ENCODE measurements around the gene SCP2D1. TPM values are rescaled to one million over a fixed set of nuclear protein-coding genes. Genes with fewer than 3 reads are reported as not detected.

Gene SCP2D1
- total and polyA plus RNA-seq, 2 of the 8 experiments (the other 6 are each of a cell fraction or from before 2014, with no cell fraction given): not detected

DNA sequence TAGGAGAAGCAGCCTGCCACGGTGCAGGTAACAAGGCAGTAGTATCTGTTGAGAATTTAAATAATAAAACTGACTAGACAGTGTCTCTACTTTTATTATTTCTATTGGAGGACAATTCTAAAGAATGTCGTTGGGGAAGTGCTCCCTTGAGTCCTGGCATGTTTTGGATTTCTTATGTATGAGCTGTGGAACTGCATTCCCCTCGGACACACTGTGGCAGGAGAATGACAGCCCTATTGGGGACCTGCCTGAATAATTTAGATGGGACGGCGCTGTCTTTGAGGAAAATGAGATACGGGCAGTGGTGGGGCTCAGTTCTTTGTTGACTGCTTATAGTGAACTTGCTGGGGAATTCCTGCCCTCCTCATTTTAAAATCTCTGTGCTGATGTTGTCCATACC, 2.4 kb upstream of the SCP2D1 start:
- CTCF ChIA-PET (ENCODE audit: partially characterized antibody): interaction anchor here (0.7 kb wide), 1 partner anchor 179 kb away, joined by 4 read pairs; no protein-coding TSS in a partner anchor
- TF ChIP-seq BRCA1 (IDR thresholded peaks at IDR 0.05; ENCODE audit: low read depth, low read length) (no peak), ZNF274 (IDR thresholded peaks at IDR 0.05; ENCODE audit: borderline replicate concordance, extremely low read depth, low read length) (no peak), NRF1 (IDR thresholded peaks at IDR 0.05; ENCODE audit: low read depth, low read length) (no peak), SIX5 (IDR thresholded peaks at IDR 0.05; ENCODE audit: low read depth, low read length) (no peak), SRF (IDR thresholded peaks at IDR 0.05; ENCODE audit: low read depth, low read length) (no peak), CREB1 (IDR thresholded peaks at IDR 0.05) (no peak), JUND (IDR thresholded peaks at IDR 0.05; ENCODE audit: low read length) (no peak), JUN (IDR thresholded peaks at IDR 0.05; ENCODE audit: low read depth, low read length) (no peak), TEAD4 (IDR thresholded peaks at IDR 0.05; ENCODE audit: low read depth, low read length) (no peak), BACH1 (IDR thresholded peaks at IDR 0.05; ENCODE audit: low read length) (no peak), FOSL1 (IDR thresholded peaks at IDR 0.05; ENCODE audit: insufficient read depth, low read depth, low read length) (no peak), KDM1A (IDR thresholded peaks at IDR 0.05; ENCODE audit: borderline replicate concordance, low read length) (no peak)

More for the DNA sequence above, 2.4 kb upstream of the SCP2D1 start:
- H3K4ac ChIP-seq (replicated peaks; ENCODE audit: insufficient read length, low read depth, low read length): no peak overlapping the region
- no peak overlapping the region for H2AK5ac ChIP-seq (ENCODE audit: low read depth, low read length)
- FAIRE-seq (no peak), DNase-seq (ENCODE audit: low read depth in 1 of 2, low spot score in 2 of 2) (no peak)
- H3K9me3 ChIP-seq (ENCODE audit: insufficient read depth in 2 of 2, low read depth in 1 of 2, low read length in 1 of 2): no peaks in the 10 kb centered on the region
- no peak overlapping the region for H2BK20ac ChIP-seq (ENCODE audit: low read length)
- no peak overlapping the region for H4K5ac ChIP-seq (ENCODE audit: insufficient read length, low read depth, low read length)
- H3K27ac ChIP-seq (ENCODE audit: low read depth, low read length): no peak overlapping the region
- H3K27me3 ChIP-seq (replicated peaks in 1 of 4; ENCODE audit: control insufficient read depth in 3 of 4, extremely low read depth in 1 of 4, insufficient read depth in 3 of 4, low read length in 3 of 4): no peaks in the 10 kb centered on the region
- 88% methylated on average over 6 of the region's 6 CpGs; no CpG with 5 or more reads in 1 of the 2 experiments for WGBS, 2 experiments (ENCODE audit: extremely low coverage in 1 of 2, insufficient coverage in 1 of 2, insufficient read length in 1 of 2, insufficient replicate concordance in 2 of 2, low coverage in 1 of 2, low lambda C conversion rate in 2 of 2, missing lambda C conversion rate in 1 of 2)
- H3K79me2 ChIP-seq (ENCODE audit: control insufficient read depth in 1 of 2, insufficient read depth in 2 of 2, low read length in 2 of 2): no peaks in the 10 kb centered on the region
- H3K14ac ChIP-seq (ENCODE audit: insufficient read length): no peak overlapping the region
- H3K4me2 ChIP-seq (ENCODE audit: insufficient read depth in 1 of 2, low read depth in 2 of 2, low read length in 2 of 2): no peak overlapping the region
- H4K91ac ChIP-seq (replicated peaks; ENCODE audit: insufficient read length, low read length): no peak overlapping the region
- POLR2A ChIA-PET (ENCODE audit: partially characterized antibody): no interaction called here
- H2BK5ac ChIP-seq (ENCODE audit: low read depth, low read length): no peak overlapping the region
- no peak overlapping the region for H2BK12ac ChIP-seq (ENCODE audit: low read depth, low read length)
- no peak overlapping the region for H2BK120ac ChIP-seq (replicated peaks; ENCODE audit: low read depth, low read length)
- H4K8ac ChIP-seq (ENCODE audit: extremely low read depth, insufficient read depth, low read length): no peak overlapping the region
- no peaks in the 10 kb centered on the region for H3K4me1 ChIP-seq (replicated peaks in 1 of 4; ENCODE audit: control insufficient read depth in 3 of 4, insufficient read depth in 4 of 4, low read length in 3 of 4)
- no peaks in the 10 kb centered on the region for H3K79me1 ChIP-seq (ENCODE audit: low read depth, low read length)
- no peak overlapping the region for H2AFZ ChIP-seq (ENCODE audit: low read length)
- H4K20me1 ChIP-seq (replicated peaks in 1 of 2; ENCODE audit: control insufficient read depth in 1 of 2, insufficient read depth in 2 of 2, low read length in 2 of 2): no peaks in the 10 kb centered on the region
- no peak overlapping the region for H3K9ac ChIP-seq (replicated peaks in 1 of 4; ENCODE audit: extremely low read depth in 1 of 4, low read depth in 3 of 4, low read length in 3 of 4)
- H3K36me3 ChIP-seq (ENCODE audit: control insufficient read depth in 2 of 4, insufficient read depth in 4 of 4, low read length in 3 of 4): no peaks in the 10 kb centered on the region
- no peak overlapping the region for H3K18ac ChIP-seq (ENCODE audit: extremely low read depth, low read length)
- H2BK15ac ChIP-seq (ENCODE audit: low read length): no peak overlapping the region
- H3K4me3 ChIP-seq (ENCODE audit: extremely low read depth in 1 of 4, insufficient read depth in 2 of 4, low read depth in 3 of 4, low read length in 4 of 4): no peak overlapping the region
- no peaks in the 10 kb centered on the region for H3K23me2 ChIP-seq (ENCODE audit: low read depth, low read length)
- no peak overlapping the region for H3K56ac ChIP-seq (replicated peaks; ENCODE audit: insufficient read length, low read depth, low read length)
- no peak overlapping the region for H3K23ac ChIP-seq (ENCODE audit: insufficient read length)
